Activated CD8-positive, alpha-beta memory T cell treated with anti-CD3 and anti-CD28 coated beads, Interleukin-2, amount 50 U/mL, for 4 hours (primary cell): ENCODE measurements around the gene CDKN2B.

ENCODE experiments used
- DNase-seq: peaks from one replicate; pipeline ENCODE4 v3.0.0-alpha.2; 2020

Gene CDKN2B

DNA sequence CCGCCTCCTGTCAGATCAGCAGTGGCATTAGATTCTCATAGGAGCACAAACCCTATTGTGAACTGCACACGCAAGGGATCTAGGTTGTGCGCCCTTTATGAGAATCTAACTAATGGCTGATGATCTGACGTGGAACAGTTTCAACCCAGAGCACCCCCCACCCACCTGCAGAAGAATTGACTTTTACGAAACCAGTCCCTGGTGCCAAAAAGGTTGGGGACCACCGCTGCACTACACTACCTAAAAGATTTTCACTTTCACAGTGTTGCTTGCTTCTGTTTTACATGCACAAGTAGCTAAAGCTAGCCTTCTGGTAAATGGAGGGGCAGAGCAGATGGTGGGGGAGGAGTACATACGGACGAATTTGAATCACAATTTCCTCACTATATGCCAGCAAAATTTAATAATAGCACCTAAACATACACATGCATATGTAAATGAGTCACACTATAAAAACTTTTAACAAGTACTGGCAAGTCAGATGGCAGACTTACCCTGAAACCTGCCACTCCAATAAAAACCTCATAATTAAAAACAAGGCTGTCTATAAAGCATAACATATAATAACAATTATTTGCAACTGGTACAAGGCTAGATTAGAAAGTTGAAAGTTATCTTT lies 24.0 kb upstream of the CDKN2B start:
- no peak for DNase-seq

DNA sequence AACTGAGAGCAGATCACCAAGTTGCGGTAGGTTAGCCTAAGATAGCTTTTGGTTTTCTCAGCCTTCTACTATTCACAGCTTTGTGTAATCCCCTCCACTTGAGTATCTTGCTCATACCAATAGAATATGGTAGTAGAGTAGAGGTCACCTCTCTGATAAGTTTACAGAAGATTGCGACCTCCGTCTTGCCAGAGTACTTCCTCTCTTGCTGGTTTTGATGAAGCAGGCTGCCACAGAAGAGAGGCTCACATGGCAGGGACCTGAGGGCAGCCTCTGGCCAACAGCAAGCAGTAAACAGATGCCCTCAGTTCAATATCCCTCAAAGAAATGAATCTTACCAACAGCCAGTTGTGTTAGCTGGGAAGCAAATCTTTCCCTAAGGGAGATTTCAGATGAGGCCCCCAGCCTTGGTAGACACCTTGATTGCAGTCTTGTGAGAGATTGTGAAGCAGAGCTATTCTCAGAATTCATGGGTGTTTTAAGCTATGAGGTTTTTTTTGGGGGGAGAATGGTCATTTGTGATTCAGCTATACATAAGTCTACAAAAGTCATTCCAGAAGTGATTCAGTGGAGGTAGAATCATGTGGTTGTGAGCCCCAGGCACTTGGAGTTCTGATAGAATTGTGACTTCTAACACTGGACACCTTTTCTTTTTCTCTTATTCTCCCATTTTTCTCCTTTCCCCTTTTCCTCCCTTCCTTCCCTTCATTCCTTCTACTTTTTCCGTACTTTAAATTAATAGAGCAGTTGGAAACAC lies 22.7 kb upstream of the CDKN2B start:
- DNase-seq = no peak

DNA sequence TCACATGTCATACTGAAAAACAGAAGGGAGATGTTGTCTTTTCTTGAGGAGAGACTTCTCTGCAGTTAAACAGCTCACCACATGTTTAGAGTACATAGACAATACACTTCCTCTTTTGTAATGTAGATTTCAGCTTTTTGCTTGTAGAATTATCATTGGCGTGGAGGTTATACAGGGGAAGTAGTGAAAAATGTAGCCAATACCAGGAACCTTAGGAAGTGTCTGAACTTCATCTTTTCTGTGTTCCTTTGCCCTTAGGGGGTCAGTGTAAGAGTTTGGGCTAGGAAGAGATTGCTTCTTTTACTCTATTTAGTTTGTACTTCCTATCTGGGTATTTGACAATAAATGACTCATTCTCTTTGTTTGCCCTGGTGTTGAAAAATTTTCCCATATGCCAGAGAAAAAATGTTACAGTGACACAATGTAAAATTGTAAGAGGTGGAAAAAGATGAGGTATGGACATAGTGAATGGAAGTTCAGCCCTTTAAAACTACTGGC lies 21.0 kb upstream of the CDKN2B start:
- DNase-seq = no peak

DNA sequence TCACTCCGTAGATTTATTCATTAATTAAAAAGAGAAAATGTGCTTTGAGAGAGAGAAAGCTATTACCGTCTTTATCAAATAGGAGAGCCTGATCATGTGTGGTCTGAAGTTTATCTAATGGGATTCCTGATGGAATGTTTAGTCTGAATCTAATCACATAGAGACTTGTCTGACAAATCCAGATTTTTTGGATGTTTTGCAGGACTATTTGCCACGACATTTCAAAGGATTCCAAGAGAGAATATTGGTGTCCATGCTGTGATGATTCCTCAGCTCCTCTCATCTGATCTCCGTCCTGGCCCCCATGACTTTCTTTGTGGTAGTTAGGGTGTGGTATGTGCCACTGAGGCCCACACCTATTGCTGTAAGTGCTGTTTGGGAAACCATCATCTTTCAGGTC lies 20.1 kb upstream of the CDKN2B start:
- DNase-seq = no peak

DNA sequence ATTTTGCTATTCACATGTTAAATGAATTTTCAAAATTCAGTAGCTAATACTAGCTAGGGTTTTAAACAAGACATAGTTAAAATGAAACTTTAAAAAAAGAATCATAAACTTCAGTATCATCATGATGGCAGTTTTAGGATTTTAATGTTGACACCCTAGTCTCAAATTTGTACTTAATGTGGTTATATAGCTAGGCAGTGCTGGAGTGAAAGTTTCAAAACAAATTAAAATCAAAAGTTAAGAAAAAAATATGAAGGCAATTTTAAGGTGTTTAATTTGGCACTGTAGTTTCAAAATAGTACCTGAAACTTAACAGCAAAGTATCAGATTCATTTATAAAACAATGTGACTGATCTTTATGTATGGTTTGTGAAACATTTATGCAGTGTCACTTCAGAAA lies 19.3 kb upstream of the CDKN2B start:
- DNase-seq = no peak

DNA sequence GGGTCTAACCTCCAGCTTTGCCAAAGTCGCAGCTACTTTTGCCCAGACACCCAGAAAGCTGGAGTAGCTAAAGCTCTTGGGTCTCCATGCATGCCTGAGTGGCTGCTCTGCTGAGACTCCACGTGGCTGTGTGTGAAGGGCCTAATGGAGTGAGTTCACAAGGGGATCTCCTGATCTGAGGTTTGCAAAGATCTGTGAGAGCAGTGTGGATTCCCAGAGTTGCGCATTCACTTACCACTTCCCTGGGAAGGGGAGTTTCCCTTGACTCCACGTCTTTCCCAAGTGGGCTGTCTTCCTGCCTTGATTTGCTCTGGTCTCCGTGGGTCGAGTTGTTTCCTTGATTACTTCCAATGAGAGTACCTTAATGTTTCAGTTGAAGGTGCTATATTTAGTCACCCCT lies 17.6 kb upstream of the CDKN2B start:
- DNase-seq = no peak

DNA sequence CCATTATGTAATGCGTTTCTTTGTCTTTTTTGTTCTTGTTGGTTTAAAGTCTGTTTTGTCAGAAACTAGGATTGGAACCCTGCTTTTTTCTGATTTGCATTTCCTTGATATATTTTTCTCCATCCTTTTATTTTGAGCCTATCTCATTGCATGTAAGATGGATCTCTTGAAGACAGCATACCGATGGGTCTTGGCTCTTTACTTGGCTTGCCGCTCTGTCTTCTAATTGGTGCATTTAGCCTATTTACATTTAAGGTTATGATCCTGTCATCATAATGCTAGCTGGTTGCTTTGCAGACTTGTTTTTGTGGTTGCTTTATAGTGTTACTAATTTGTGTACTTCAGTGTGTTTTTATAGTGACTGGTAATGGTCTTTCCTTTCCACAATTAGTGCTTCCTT lies 13.3 kb upstream of the CDKN2B start:
- no peak for DNase-seq

DNA sequence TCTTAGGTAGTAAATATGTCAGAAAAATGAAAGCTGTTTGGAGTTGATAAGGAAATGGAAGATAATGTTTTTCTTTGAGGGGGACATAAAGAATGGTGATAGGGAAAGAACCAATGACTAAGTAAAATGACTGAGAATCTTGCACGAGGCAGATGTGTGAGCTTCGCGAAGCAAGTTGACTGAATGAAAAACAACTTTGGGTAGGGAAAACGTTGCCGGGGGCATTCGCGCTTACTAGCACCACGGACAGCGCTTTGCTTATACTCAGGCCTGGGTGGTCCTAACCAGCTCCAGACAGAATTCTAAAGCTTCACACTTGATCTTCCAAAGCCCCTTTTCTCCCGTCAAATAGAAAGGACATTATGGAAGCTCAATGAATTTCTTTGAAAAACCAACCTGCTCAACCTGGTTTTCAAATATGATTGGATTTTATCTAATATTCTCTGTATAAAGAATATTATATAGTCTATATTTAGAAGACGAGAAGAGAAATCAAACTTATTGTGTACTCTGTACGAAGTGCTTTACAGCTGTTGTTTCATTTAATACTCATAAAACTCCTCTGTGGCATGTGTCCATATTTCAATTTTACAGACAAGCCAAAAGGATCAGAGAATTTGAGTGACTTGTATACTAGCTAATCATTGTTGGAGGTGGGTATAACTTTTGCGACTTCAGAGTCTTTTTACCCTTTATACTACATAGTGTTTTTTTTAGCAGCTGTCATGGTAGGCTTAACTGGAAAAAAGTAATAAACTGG lies 1.9 kb upstream of the CDKN2B start:
- DNase-seq = no peak

DNA sequence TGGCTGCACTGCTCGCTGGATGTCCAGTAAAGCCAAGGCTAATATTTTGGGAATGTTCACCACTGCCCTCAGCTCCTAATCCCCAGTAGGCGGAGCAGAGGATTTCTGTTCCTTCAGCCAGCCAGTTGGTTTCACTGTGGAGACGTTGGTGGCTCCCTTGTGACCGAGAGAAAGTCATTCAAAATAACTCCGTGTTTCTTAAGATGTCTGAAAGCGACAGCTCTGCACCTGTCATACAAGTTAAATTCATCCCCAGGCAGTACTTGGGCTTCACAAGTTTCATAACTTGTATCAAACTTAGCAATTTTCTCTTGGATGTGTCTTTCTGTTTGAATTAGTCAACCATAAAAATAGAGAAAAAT lies 382 bp upstream of the CDKN2B start:
- DNase-seq = no peak

DNA sequence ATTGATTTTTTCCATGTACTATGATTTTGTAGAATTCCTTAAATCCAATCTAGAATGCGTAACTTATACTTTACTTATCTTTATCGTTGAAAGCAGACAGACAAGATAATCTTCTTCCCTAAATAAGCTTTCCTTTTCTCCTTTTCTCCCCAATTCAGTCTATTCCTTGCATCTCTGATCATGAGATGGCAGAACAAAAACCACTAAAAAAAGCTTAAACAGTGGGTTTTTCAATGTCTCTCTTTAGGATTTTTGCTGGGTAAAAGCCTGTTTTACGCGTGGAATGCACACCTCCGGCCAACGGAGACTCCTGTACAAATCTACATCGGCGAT lies 755 bp downstream of the CDKN2B start:
- DNase-seq = no peak

DNA sequence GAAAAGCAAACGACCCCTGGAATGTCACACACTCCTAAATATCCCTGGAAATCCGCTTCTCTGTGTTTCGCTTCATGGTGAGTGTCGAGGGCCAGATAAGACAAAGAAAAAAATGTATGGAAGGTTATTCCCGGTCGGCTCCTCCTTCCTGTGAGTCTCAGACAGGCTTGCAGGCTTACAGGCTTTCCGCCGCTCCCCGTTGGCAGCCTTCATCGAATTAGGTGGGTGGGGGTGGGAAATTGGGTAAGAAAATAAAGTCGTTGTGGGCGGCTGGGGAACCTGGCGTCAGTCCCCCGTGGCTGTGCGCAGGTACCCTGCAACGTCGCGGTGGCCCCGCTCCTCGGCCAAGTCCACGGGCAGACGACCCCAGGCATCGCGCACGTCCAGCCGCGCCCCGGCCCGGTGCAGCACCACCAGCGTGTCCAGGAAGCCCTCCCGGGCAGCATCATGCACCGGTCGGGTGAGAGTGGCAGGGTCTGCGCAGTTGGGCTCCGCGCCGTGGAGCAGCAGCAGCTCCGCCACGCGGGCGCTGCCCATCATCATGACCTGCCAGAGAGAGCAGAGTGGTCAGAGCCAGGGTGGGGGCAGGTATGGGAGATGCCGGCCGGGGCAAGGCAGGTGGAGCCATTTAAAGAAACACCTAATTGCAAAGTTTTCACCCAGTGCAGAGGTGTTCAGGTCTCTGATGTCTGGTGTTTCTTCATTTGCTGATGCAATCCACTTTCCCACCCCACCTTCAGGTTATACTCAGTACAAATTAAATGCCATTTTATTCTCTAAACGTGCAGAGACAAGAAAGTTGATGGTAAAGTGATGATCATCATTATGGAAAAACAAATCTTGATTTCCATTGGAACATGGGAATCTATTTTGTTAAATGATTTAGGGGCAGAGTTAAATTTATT lies 3.2 kb downstream of the CDKN2B start:
- no peak for DNase-seq

DNA sequence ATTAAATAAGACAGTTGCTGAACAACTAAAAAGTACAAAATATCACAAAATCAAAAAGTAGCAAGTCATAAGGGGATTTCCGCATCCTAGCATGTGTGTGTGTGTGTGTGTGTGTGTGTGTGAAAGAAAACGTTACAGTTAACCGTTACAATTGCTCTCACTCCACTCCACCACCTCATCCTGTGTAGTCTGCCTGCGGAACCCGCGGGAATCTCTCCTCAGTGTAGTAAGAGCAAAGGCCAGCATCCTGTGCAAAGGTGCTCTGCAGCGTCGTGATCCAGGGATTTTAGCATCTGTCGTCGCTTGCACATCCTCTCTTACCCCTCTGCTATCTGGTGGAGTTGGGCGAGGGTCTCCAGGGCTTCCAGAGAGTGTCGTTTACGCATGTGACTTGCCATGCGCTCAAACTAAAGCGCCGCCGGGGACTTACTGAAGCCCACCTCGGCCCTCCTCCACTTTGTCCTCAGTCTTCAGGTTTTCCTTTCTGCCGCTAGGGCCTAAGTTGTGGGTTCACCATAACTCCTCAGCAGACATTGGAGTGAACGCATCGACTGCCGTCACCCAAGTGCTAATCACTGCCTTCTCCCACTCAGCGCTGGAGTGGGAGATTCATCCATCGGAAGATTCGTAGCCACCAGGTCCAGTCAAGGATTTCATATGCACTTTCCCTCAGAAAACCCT lies 3.9 kb downstream of the CDKN2B start:
- DNase-seq = no peak

DNA sequence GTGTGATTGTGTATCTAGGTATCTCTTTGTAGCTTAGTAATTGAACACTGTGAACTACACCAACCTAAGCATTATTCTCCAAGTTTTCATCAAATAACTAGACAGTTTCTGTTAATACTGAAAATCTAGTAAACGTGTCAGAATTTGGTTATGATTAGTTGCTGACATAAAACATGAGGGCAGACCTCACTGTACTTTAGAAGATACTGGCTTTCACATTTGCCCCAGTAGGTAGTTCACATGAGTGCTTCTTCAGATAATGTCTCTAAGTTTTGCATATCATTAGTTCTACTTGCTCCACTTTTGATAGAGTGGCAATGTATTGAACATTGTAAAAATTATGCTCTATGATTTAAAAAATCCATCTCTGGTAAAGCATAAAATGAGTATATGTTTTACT lies 7.1 kb downstream of the CDKN2B start:
- DNase-seq = no peak

DNA sequence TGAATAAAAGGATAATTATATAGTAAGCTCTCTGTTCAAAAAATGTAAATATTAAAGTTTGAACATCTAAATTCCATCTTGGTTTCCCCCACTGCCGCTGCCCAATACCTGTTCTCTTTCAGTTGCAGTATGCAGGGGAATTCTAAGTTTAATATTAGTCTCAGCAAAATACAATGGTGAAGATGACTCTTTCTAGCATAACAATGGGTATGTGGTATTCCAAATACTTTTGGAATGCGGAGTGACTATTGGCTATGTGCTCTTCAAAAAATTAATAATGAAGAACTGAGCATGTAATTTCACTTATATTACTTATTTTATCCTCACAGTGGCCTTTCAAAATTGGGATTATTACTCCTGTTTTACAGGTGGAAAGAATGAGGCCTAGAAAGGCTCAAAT lies 11.1 kb downstream of the CDKN2B start:
- no peak for DNase-seq

DNA sequence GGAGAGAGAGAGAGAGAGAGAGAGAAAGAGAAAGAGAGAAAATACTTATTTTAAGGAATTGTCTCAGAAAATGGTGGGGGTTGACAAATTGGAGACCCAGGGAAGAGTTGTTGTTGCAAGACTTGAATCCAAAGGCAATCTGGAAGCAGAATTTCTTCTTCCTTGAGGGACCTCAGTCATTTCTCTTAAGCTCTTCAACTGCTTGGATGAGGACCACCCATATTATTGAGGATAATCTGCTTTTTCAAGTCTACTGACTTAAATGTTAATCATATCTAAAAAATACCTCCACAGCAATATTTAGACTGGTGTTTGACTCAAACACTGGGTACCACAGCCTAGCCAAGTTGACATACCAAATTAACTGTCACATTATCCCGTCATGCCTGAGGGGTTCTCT lies 11.6 kb downstream of the CDKN2B start:
- DNase-seq = no peak

DNA sequence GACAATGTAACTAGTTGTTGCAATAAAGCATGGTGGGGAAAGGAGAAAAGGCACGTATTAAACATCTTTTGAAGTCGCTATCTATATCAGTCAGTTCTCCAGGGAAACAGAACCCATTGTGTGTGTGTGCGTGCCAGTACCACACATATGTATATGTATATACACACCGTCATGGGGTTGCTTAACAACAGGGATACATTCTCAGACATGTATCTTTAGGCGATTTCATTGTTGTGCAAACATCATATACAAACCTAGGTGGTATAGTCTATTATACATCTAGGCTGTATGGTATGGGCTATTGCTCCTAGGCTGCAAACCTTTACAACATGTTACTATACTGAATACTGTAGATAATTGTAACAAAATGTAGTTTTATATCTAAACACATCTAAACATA lies 12.2 kb downstream of the CDKN2B start:
- no peak for DNase-seq

DNA sequence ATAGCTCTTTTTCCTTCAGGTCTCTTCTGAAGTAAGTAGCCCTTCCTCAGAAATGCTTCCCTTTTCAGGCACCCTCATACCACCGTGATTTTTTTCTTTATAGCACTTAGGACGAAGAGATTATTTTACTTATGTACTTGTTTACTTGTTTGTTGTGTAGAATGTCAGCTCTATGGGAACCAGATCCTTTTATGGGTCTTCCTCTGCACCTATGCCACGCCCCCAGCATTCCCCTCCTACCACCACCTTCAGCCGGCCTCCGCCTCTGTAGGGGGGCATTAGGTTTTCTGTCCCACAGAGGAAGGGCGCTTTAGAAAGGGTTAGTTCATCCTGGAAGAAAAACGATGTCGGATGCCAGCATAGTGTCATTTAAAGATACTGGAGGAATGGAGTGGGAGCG lies 12.7 kb downstream of the CDKN2B start:
- DNase-seq = no peak

DNA sequence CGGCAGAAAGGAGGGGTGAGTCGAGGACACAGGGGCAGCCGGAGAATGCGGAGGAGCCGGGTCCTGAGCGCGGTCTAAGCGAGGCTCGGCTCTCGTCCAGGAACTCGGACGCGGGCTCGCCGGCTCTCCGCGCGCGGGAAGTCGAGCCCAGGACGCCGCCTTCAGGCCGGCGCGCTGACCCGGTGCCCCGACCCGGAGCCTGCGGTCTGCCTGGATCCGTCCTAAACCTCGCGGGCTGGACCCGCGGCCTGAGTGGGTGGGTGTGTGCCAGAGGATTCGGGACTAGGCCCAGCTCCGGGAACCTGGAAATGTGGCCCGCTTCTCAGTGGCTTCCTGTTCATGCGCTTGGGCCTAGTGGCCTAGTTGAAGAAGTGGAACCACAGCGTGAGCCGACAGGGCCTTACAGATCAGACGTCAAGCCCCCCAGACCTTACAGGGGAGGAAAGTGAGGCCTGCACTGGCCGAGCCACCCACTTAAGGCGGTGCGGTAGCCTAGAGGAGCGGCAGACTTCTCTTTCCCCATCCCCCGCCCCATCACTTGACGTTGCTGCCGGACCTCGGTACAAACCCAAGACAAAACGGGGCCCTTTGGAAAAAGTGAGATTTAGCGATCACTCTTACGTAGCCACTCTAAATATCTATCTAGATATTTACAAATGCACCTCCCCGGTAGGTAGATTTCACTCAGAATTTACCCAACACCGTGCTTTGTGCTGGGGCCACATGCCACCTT lies 13.3 kb downstream of the CDKN2B start:
- DNase-seq = peak; percentile 15

DNA sequence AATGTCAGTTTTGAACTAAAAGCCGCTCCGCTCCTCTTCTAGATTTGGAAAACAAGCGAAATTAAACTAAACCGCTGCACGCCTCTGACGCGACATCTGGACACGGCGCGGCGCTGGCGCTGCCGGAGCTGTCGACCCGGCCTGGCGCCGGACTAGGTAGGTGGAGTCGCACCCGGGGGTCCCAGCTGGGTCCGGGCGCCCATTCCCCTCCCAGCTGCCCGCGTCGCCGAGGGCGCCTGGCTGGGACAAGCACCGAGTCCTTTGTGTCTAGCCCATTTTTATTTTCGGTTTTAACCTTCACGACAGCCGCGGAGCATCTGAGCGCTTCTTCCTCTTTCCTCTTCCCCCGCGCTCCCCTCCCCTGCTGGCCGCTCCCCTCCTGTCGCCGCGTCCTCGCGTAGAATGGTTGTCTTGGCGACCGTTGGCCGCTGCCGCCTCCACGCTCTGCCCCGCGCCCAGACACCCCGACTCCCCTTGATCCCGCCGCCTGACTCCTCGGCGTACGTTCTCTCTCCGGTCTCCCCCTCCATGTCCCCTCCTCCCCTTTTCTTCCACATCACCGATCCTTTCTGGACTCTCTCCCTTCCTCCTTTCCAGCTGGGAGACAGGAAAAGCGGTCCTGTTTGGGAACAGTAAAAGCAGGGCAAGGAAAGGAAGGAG lies 14.0 kb downstream of the CDKN2B start:
- peak; percentile 65 for DNase-seq

DNA sequence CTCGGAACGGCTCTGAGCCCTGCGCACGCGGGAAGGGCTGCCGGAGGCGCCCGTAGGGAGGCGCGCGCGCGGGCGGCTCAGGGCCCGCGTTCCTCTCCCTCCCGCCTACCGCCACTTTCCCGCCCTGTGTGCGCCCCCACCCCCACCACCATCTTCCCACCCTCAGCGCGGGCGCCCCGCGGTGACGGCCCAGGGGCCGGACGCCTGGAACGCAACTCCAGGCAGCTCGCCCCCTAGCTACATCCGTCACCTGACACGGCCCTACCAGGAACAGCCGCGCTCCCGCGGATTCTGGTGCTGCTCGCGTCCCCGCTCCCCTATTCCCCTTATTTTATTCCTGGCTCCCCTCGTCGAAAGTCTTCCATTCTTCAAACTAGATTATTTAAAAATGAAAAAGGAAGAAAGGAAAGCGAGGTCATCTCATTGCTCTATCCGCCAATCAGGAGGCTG lies 14.5 kb downstream of the CDKN2B start, which contains the start of gene CDKN2B-AS1:
Gene CDKN2B-AS1, plus strand, starts transcription at position 236 of the 450 bp plus-strand sequence.
- peak; percentile 29 for DNase-seq
